CD1c-positive myeloid dendritic cell (primary cell): ENCODE results near the gene OTOF.
"Not testable (repeated sequence)": the region's sequence is repeated elsewhere in the genome, so short reads cannot be mapped to it uniquely, and the experiment has no call there.

Source experiments
- DNase-seq: peaks from one replicate; pipeline ENCODE4 v3.0.0-alpha.2; 2016; ENCODE audit errors: extremely low spot score

OTOF gene

GRCh38 chr2:26480566-26481423 lies 2.9 kb upstream of the OTOF start:
- no peak for DNase-seq

- no peak for DNase-seq
Observed at GRCh38 chr2:26479789-26480565, 2.1 kb upstream of the OTOF start.

- no peak for DNase-seq
Observed at GRCh38 chr2:26479131-26479788, 1.3 kb upstream of the OTOF start.

- no peak for DNase-seq
Observed at GRCh38 chr2:26478366-26478765, 442 bp upstream of the OTOF start.

- DNase-seq: peak; percentile 36
Observed at GRCh38 chr2:26477126-26477910, 606 bp downstream of the OTOF start.

- DNase-seq: no peak
Observed at GRCh38 chr2:26475832-26476501, 2.0 kb downstream of the OTOF start.

- no peak for DNase-seq
Observed at GRCh38 chr2:26475037-26475436, 2.9 kb downstream of the OTOF start.

GRCh38 chr2:26474261-26474785 lies 3.6 kb downstream of the OTOF start:
- no peak for DNase-seq

- DNase-seq: no peak
Observed at GRCh38 chr2:26473796-26474195, 4.1 kb downstream of the OTOF start.

GRCh38 chr2:26472821-26473655 lies 4.9 kb downstream of the OTOF start:
- no peak for DNase-seq

GRCh38 chr2:26471766-26472706 lies 5.9 kb downstream of the OTOF start:
- DNase-seq: no peak

GRCh38 chr2:26471289-26471688 lies 6.6 kb downstream of the OTOF start:
- DNase-seq: no peak

GRCh38 chr2:26470601-26471260 lies 7.2 kb downstream of the OTOF start:
- no peak for DNase-seq

GRCh38 chr2:26469955-26470354 lies 8.0 kb downstream of the OTOF start:
- DNase-seq: no peak

- DNase-seq: peak; percentile 88
Observed at GRCh38 chr2:26469092-26469710, 8.7 kb downstream of the OTOF start.

GRCh38 chr2:26468544-26468943 lies 9.4 kb downstream of the OTOF start:
- not testable (repeated sequence) for DNase-seq

GRCh38 chr2:26466662-26467310 lies 11.1 kb downstream of the OTOF start:
- no peak for DNase-seq
